Caco-2 (cell line): ENCODE results near the gene GRK5. TPM values are rescaled to one million over a fixed set of nuclear protein-coding genes. Genes with fewer than 3 reads are reported as not detected.

ENCODE experiments used
- BruUV-seq: library from RNA; stranded (reverse); fragments of 400-500 nt; replicated peaks from 2 replicates; lab custom pipeline; 2021; lab: Mats Ljungman, UMichigan
- CTCF ChIA-PET: fragments of 300-600 bp; sonication (Branson Sonifier 250); formaldehyde crosslinking; loops from one replicate; lab custom pipeline; 2022; ENCODE audit warnings: antibody characterized with exemption; lab: Charles Lee
- POLR2A ChIA-PET: fragments of 300-600 bp; sonication (Branson Sonifier 250); formaldehyde crosslinking; loops from one replicate; lab custom pipeline; 2022; ENCODE audit warnings: antibody characterized with exemption; lab: Charles Lee
- DNase-seq, 2 experiments: peaks; one replicate each; pipeline versions ENCODE4 v3.0.0 to v3.0.0-alpha.2; 2020 to 2022
- H3K27me3 ChIP-seq: replicated peaks from 2 replicates; pipeline ENCODE4 v1.6.0; 2011; ENCODE audit warnings: low read length; ENCODE audit not compliant: control insufficient read depth, insufficient read depth
- H3K36me3 ChIP-seq: 2 replicates; pipeline ENCODE4 v1.5.1; 2011; ENCODE audit warnings: low read length; ENCODE audit not compliant: control insufficient read depth, insufficient read depth
- H3K4me1 ChIP-seq: fragments of 250-450 bp; sonication (Bioruptor Pico); 2 replicates; pipeline ENCODE4 v1.5.1; 2020; ENCODE audit warnings: mild to moderate bottlenecking
- H3K4me3 ChIP-seq: 2 replicates; pipeline ENCODE4 v1.5.1; 2011; ENCODE audit warnings: low read depth, mild to moderate bottlenecking, control low read depth, low read length
- H3K9me3 ChIP-seq: fragments of 250-450 bp; sonication (Bioruptor Pico); 2 replicates; pipeline ENCODE4 v1.5.1; 2020; ENCODE audit warnings: mild to moderate bottlenecking, moderate library complexity
- H3K27ac Mint-ChIP-seq: one replicate; pipeline ENCODE4 v1.8.0; 2022; ENCODE audit warnings: mixed read lengths; ENCODE audit not compliant: unreplicated experiment
- H3K27me3 Mint-ChIP-seq: one replicate; pipeline ENCODE4 v1.8.0; 2022; ENCODE audit warnings: mixed read lengths; ENCODE audit not compliant: insufficient read depth, unreplicated experiment
- H3K36me3 Mint-ChIP-seq: one replicate; pipeline ENCODE4 v1.8.0; 2022; ENCODE audit warnings: mild to moderate bottlenecking, mixed read lengths; ENCODE audit not compliant: insufficient read depth, unreplicated experiment
- H3K4me1 Mint-ChIP-seq: one replicate; pipeline ENCODE4 v1.8.0; 2022; ENCODE audit warnings: low read depth, mixed read lengths; ENCODE audit not compliant: unreplicated experiment
- H3K4me3 Mint-ChIP-seq: one replicate; pipeline ENCODE4 v1.8.0; 2022; ENCODE audit warnings: mild to moderate bottlenecking, moderate library complexity, mixed read lengths; ENCODE audit not compliant: unreplicated experiment
- H3K9me3 Mint-ChIP-seq: one replicate; pipeline ENCODE4 v1.8.0; 2022; ENCODE audit warnings: mixed read lengths; ENCODE audit not compliant: unreplicated experiment
- CTCF ChIP-seq, 2 experiments: fragments of 200-600 bp in 1 of 2; IDR thresholded peaks; 1 replicate in 1 of 2; 2 replicates in 1 of 2; pipeline versions ENCODE4 v1.5.1 to v1.8.0; 2011 to 2022; ENCODE audit warnings: antibody characterized with exemption in 1 of 2, control low read depth in 1 of 2, inconsistent platforms in 1 of 2, low read depth in 1 of 2, low read length in 1 of 2, mild to moderate bottlenecking in 1 of 2, moderate library complexity in 1 of 2; ENCODE audit not compliant: insufficient read depth in 1 of 2, severe bottlenecking in 1 of 2, unreplicated experiment in 1 of 2
- intact Hi-C: fragments of 100-400 bp; cut with micrococcal nuclease; formaldehyde crosslinking; loops from one replicate; pipeline ENCODE4 v1.10.0; 2022; ENCODE audit not compliant: unreplicated experiment
- total RNA-seq: library from RNA; stranded (reverse); gene quantifications from 2 replicates; pipeline ENCODE4 v1.2.3, GENCODE V29; 2022

Gene GRK5
- total RNA-seq, 1 experiment from 2014 or later: 7.7 TPM

- TF ChIP-seq CTCF (IDR thresholded peaks at IDR 0.05; ENCODE audit: insufficient read depth in 1 of 2, low read depth in 1 of 2, low read length in 1 of 2, severe bottlenecking in 1 of 2, unreplicated experiment in 1 of 2): no peak
- Mint-ChIP-seq H3K9me3 (no peaks in the 10 kb centered on the region), H3K4me3 (peak overlapping the region; percentile 81), H3K27me3 (no peaks in the 10 kb centered on the region), H3K27ac (no peak overlapping the region), H3K36me3 (peaks cover 5% of the 10 kb centered on the region), H3K4me1 (peaks cover 17% of the 10 kb centered on the region)
- BruUV-seq: no TSS peak
- no peaks in the 10 kb centered on the region for H3K36me3 ChIP-seq
- no peaks in the 10 kb centered on the region for H3K9me3 ChIP-seq
- H3K27me3 ChIP-seq: no peaks in the 10 kb centered on the region
- ChIA-PET CTCF (interaction anchor here (0.6 to 2.5 kb wide), 16 partner anchors 14 to 421 kb away, joined by 3 to 29 read pairs (median 5); no protein-coding TSS in a partner anchor), POLR2A (interaction anchor here (0.7 to 1.8 kb wide), 7 partner anchors 14 to 246 kb away, joined by 3 to 11 read pairs (median 5); no protein-coding TSS in a partner anchor)
- peak; percentile 47 to 59 for DNase-seq
- H3K4me1 ChIP-seq: peaks cover 16% of the 10 kb centered on the region
- peak overlapping the region; percentile 75 for H3K4me3 ChIP-seq
- intact Hi-C loops: loop anchor here (1.0 to 5.0 kb wide), 4 partner anchors 35 to 109 kb away; no protein-coding TSS in a partner anchor
Observed at GRCh38 chr10:119207713-119208552, 562 bp downstream of the GRK5 start.

GRCh38 chr10:119208553-119208940, 1.2 kb downstream of the GRK5 start:
- Histone ChIP-seq H3K36me3 (no peaks in the 10 kb centered on the region), H3K9me3 (no peaks in the 10 kb centered on the region), H3K4me3 (peak overlapping the region; percentile 75), H3K4me1 (peaks cover 16% of the 10 kb centered on the region), H3K27me3 (no peaks in the 10 kb centered on the region)
- H3K36me3 Mint-ChIP-seq: peaks cover 5% of the 10 kb centered on the region
- BruUV-seq: TSS peak; percentile 26
- H3K27ac Mint-ChIP-seq: no peak overlapping the region
- H3K9me3 Mint-ChIP-seq: no peaks in the 10 kb centered on the region
- POLR2A ChIA-PET: no interaction called here
- H3K4me1 Mint-ChIP-seq: peaks cover 17% of the 10 kb centered on the region
- no peak for DNase-seq
- no peaks in the 10 kb centered on the region for H3K27me3 Mint-ChIP-seq
- TF ChIP-seq CTCF (IDR thresholded peaks at IDR 0.05; ENCODE audit: insufficient read depth in 1 of 2, low read depth in 1 of 2, low read length in 1 of 2, severe bottlenecking in 1 of 2, unreplicated experiment in 1 of 2): no peak
- peak overlapping the region; percentile 81 for H3K4me3 Mint-ChIP-seq
- CTCF ChIA-PET: interaction anchor here (0.6 to 1.8 kb wide), 5 partner anchors 10 to 231 kb away, joined by 3 to 14 read pairs (median 4); no protein-coding TSS in a partner anchor
- intact Hi-C loops: loop anchor here (5.0 kb wide), 1 partner anchor 109 kb away; no protein-coding TSS in a partner anchor

- Mint-ChIP-seq H3K27me3 (no peaks in the 10 kb centered on the region), H3K4me1 (peaks cover 17% of the 10 kb centered on the region), H3K4me3 (peak overlapping the region; percentile 81), H3K9me3 (no peaks in the 10 kb centered on the region), H3K36me3 (peaks cover 5% of the 10 kb centered on the region), H3K27ac (no peak overlapping the region)
- BruUV-seq: no TSS peak
- ChIA-PET CTCF (interaction anchor here (0.6 to 1.8 kb wide), 15 partner anchors 9 to 517 kb away, joined by 3 to 14 read pairs (median 4); no protein-coding TSS in a partner anchor), POLR2A (no interaction called here)
- TF ChIP-seq CTCF (IDR thresholded peaks at IDR 0.05; ENCODE audit: insufficient read depth in 1 of 2, low read depth in 1 of 2, low read length in 1 of 2, severe bottlenecking in 1 of 2, unreplicated experiment in 1 of 2): peak; percentile 92 to 94
- H3K9me3 ChIP-seq: no peaks in the 10 kb centered on the region
- peaks cover 16% of the 10 kb centered on the region for H3K4me1 ChIP-seq
- peak overlapping the region; percentile 13; the same call in 1 of the 2 replicates for H3K4me3 ChIP-seq
- no peaks in the 10 kb centered on the region for H3K27me3 ChIP-seq
- H3K36me3 ChIP-seq: no peaks in the 10 kb centered on the region
- DNase-seq: peak; percentile 68 to 75
- intact Hi-C loops: loop anchor here (1.0 to 5.0 kb wide), 2 partner anchors 30 to 108 kb away; no protein-coding TSS in a partner anchor
Observed at GRCh38 chr10:119209035-119209735, 1.8 kb downstream of the GRK5 start.
